ENCODE measurements around the gene TNFRSF6B.

Gene TNFRSF6B

DNA sequence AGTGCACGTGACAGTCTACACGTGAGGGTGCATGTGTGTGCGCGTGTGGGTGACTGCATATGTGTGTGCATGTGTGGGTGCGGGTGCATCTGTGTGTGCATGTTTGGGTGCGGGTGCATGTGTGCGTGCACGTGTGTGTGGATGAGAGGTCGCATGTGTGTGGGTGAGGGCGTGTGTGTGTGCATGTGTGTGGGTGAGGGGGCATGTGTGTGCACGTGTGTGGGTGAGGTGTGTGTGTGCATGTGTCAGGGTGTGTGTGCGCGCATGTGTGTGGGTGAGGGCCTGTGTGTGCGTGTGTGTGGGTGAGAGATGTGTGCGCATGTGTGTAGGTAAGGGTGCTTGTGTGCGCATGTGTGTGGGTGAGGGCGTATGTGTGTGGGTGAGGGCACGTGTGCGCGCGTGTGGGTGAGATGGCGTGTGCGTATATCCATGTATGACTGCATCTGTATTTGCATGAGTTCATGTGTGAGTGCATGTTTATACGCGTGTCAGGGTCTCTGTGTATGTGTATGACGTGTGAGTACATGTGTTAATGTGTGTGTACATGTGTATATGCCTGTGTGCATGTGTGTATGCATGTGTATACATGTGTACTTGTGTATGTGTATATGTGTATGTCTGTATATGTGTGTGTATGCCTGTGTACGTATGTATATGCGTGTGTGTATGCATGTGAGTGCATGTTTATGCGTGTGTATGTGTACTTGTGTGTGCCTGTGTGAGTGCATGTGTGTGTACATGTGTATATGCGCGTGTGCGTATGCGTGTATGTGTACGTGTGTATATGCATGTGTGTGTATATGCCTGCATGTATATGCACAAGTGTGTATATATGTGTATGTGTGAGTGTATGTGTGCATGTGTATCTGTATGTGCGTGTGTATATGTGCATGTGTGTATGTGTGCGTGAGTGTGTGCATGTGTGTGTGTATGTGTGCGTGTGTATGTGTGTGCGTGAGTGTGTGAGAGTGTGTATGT, 36.0 kb downstream of the TNFRSF6B start:
- H3F3A ChIP-seq (ENCODE audit: low read depth) = peaks cover 24% of the 10 kb centered on the region
- H4K20me1 ChIP-seq (ENCODE audit: insufficient read depth, low read length, poor library complexity, severe bottlenecking) = peaks cover 2% of the 10 kb centered on the region
- peaks cover 50% of the 10 kb centered on the region; the same call in 1 of the 2 replicates for H3K79me2 ChIP-seq (ENCODE audit: insufficient read depth, low read length)
- no peaks in the 10 kb centered on the region for H3K9me2 ChIP-seq (replicated peaks; ENCODE audit: low read depth, low read length)
- no peak overlapping the region for H2AFZ ChIP-seq (ENCODE audit: low read length)
- H3K4me2 ChIP-seq (ENCODE audit: low read depth, low read length, poor library complexity, severe bottlenecking) = peak overlapping the region; percentile 82
- H3K4me1 ChIP-seq (ENCODE audit: insufficient read depth, low read length, poor library complexity, severe bottlenecking) = peaks cover 67% of the 10 kb centered on the region
- H3K4me3 ChIP-seq (ENCODE audit: low read length, poor library complexity, severe bottlenecking) = peak overlapping the region; percentile 55
- H3K9ac ChIP-seq (ENCODE audit: low read depth, low read length, poor library complexity, severe bottlenecking) = peak overlapping the region; percentile 78
- TF ChIP-seq EZH2phosphoT487 (IDR thresholded peaks at IDR 0.05; ENCODE audit: borderline replicate concordance) (no peak), CTCF (conservative IDR thresholded peaks at IDR 0.05; ENCODE audit: low read length) (no peak)
- peaks cover 25% of the 10 kb centered on the region; the same call in 1 of the 2 replicates for H3K36me3 ChIP-seq (ENCODE audit: insufficient read depth, low read length)
- H3K9me3 ChIP-seq (ENCODE audit: insufficient read depth, low read depth, low read length) = no peaks in the 10 kb centered on the region
- no peaks in the 10 kb centered on the region for H3K27me3 ChIP-seq (ENCODE audit: insufficient read depth, low read length, poor library complexity, severe bottlenecking)

- no peaks in the 10 kb centered on the region for H3K9me3 ChIP-seq (ENCODE audit: insufficient read depth, low read depth, low read length)
- H3K79me2 ChIP-seq (ENCODE audit: insufficient read depth, low read length) = peaks cover 50% of the 10 kb centered on the region; the same call in 1 of the 2 replicates
- H3K36me3 ChIP-seq (ENCODE audit: insufficient read depth, low read length) = peaks cover 25% of the 10 kb centered on the region; the same call in 1 of the 2 replicates
- peaks cover 19% of the 10 kb centered on the region for H3F3A ChIP-seq (ENCODE audit: low read depth)
- no peak overlapping the region for H3K4me3 ChIP-seq (ENCODE audit: low read length, poor library complexity, severe bottlenecking)
- no peak overlapping the region for H3K9ac ChIP-seq (ENCODE audit: low read depth, low read length, poor library complexity, severe bottlenecking)
- H3K9me2 ChIP-seq (replicated peaks; ENCODE audit: low read depth, low read length) = no peaks in the 10 kb centered on the region
- H2AFZ ChIP-seq (ENCODE audit: low read length) = no peak overlapping the region
- peaks cover 5% of the 10 kb centered on the region for H4K20me1 ChIP-seq (ENCODE audit: insufficient read depth, low read length, poor library complexity, severe bottlenecking)
- no peak for TF ChIP-seq EZH2phosphoT487 (IDR thresholded peaks at IDR 0.05; ENCODE audit: borderline replicate concordance)
- H3K4me1 ChIP-seq (ENCODE audit: insufficient read depth, low read length, poor library complexity, severe bottlenecking) = peaks cover 63% of the 10 kb centered on the region
- no peaks in the 10 kb centered on the region for H3K27me3 ChIP-seq (ENCODE audit: insufficient read depth, low read length, poor library complexity, severe bottlenecking)
- H3K4me2 ChIP-seq (ENCODE audit: low read depth, low read length, poor library complexity, severe bottlenecking) = no peak overlapping the region
These were observed 36.7 kb downstream of the TNFRSF6B start for GRCh38 chr20:63733117-63733516.

- Histone ChIP-seq H2AFZ (ENCODE audit: low read length) (no peak overlapping the region), H3K4me1 (ENCODE audit: insufficient read depth, low read length, poor library complexity, severe bottlenecking) (peaks cover 62% of the 10 kb centered on the region), H3K36me3 (ENCODE audit: insufficient read depth, low read length) (peaks cover 25% of the 10 kb centered on the region; the same call in 1 of the 2 replicates), H3K27me3 (ENCODE audit: insufficient read depth, low read length, poor library complexity, severe bottlenecking) (no peaks in the 10 kb centered on the region), H3K9ac (ENCODE audit: low read depth, low read length, poor library complexity, severe bottlenecking) (no peak overlapping the region), H3K4me2 (ENCODE audit: low read depth, low read length, poor library complexity, severe bottlenecking) (no peak overlapping the region), H3K9me2 (replicated peaks; ENCODE audit: low read depth, low read length) (no peaks in the 10 kb centered on the region), H3K79me2 (ENCODE audit: insufficient read depth, low read length) (peaks cover 56% of the 10 kb centered on the region; the same call in 1 of the 2 replicates), H4K20me1 (ENCODE audit: insufficient read depth, low read length, poor library complexity, severe bottlenecking) (peaks cover 10% of the 10 kb centered on the region), H3F3A (ENCODE audit: low read depth) (peaks cover 16% of the 10 kb centered on the region), H3K4me3 (ENCODE audit: low read length, poor library complexity, severe bottlenecking) (no peak overlapping the region), H3K9me3 (ENCODE audit: insufficient read depth, low read depth, low read length) (no peaks in the 10 kb centered on the region)
- TF ChIP-seq EZH2phosphoT487 (IDR thresholded peaks at IDR 0.05; ENCODE audit: borderline replicate concordance) (no peak), CTCF (conservative IDR thresholded peaks at IDR 0.05; ENCODE audit: low read length) (no peak)
These were observed 37.2 kb downstream of the TNFRSF6B start for GRCh38 chr20:63733579-63734081.

Measured in Loucy (cell line).